Mesothelial cell of epicardium (in vitro differentiated cells): ENCODE measurements around the gene PLXNA2. TPM values are rescaled to one million over a fixed set of nuclear protein-coding genes. Genes with fewer than 3 reads are reported as not detected.

Experiments
- DNase-seq, 2 experiments: peaks; one replicate each; pipeline ENCODE4 v3.0.0; 2021; ENCODE audit warnings: low spot score in 2 of 2; ENCODE audit not compliant: unreplicated experiment in 2 of 2
- H3K27ac Mint-ChIP-seq: 2 replicates; pipeline ENCODE4 v1.8.0; 2021; ENCODE audit warnings: mixed read lengths
- H3K27me3 Mint-ChIP-seq: 2 replicates; pipeline ENCODE4 v1.8.0; 2021; ENCODE audit warnings: low read depth, mixed read lengths
- H3K36me3 Mint-ChIP-seq: 2 replicates; pipeline ENCODE4 v1.8.0; 2021; ENCODE audit warnings: mixed read lengths
- H3K4me1 Mint-ChIP-seq: 2 replicates; pipeline ENCODE4 v1.8.0; 2021; ENCODE audit warnings: mixed read lengths
- H3K4me3 Mint-ChIP-seq: 2 replicates; pipeline ENCODE4 v1.8.0; 2021; ENCODE audit warnings: mild to moderate bottlenecking, moderate library complexity, mixed read lengths
- H3K9me3 Mint-ChIP-seq: 2 replicates; pipeline ENCODE4 v1.8.0; 2021; ENCODE audit warnings: mixed read lengths
- CTCF ChIP-seq: fragments of 200-600 bp; sonication (generic); IDR thresholded peaks from one replicate; pipeline ENCODE4 v1.5.0; 2021; ENCODE audit warnings: antibody characterized with exemption; ENCODE audit not compliant: unreplicated experiment
- total RNA-seq: library from RNA; stranded (reverse); gene quantifications from 3 replicates; pipeline ENCODE4 v1.2.1, GENCODE V29; 2021

PLXNA2 gene
- total RNA-seq, 1 donor from 2014 or later = 14.7 TPM

- peaks cover 2% of the 10 kb centered on the region for H3K27me3 Mint-ChIP-seq
- no peaks in the 10 kb centered on the region for H3K36me3 Mint-ChIP-seq
- DNase-seq = no peak
- H3K4me1 Mint-ChIP-seq = peaks cover 62% of the 10 kb centered on the region
- no peak overlapping the region for H3K4me3 Mint-ChIP-seq
- H3K27ac Mint-ChIP-seq = peak overlapping the region; percentile 57
- no peak for TF ChIP-seq CTCF
- no peaks in the 10 kb centered on the region for H3K9me3 Mint-ChIP-seq
These were observed 64.2 kb downstream of the PLXNA2 start for GRCh38 chr1:208179961-208180409.

DNA sequence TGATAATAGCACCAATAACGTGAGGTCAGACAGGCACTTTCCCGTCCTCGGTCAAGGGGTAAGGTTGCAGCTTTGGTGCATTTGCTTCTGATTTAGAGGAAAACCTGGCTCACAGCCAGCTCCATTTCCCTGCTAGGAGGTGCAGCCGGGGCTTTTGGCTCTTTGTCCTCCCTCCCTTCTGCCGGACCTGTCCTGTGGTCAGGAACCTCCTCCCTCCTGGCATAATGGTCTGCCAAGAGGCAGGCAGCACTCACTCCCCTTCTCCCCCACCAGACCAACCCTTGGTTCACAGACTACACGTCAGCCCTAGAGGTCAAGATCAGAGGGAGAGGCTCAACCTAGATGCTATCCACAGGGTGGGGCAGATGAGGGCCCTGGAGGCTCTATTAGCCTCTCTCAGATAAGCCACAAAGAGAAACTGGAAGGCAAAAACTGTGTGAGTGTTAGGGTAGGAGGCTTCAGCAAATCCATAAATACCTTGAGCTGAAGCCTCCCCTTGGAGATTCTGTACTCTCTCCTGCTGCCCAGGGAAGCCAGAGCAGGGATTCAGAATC lies 64.8 kb downstream of the PLXNA2 start:
- H3K27ac Mint-ChIP-seq = peak overlapping the region; percentile 53
- DNase-seq = no peak
- H3K9me3 Mint-ChIP-seq = no peaks in the 10 kb centered on the region
- H3K27me3 Mint-ChIP-seq = peaks cover 2% of the 10 kb centered on the region
- H3K4me1 Mint-ChIP-seq = peaks cover 56% of the 10 kb centered on the region
- no peak for TF ChIP-seq CTCF
- no peaks in the 10 kb centered on the region for H3K36me3 Mint-ChIP-seq
- H3K4me3 Mint-ChIP-seq = no peak overlapping the region

DNA sequence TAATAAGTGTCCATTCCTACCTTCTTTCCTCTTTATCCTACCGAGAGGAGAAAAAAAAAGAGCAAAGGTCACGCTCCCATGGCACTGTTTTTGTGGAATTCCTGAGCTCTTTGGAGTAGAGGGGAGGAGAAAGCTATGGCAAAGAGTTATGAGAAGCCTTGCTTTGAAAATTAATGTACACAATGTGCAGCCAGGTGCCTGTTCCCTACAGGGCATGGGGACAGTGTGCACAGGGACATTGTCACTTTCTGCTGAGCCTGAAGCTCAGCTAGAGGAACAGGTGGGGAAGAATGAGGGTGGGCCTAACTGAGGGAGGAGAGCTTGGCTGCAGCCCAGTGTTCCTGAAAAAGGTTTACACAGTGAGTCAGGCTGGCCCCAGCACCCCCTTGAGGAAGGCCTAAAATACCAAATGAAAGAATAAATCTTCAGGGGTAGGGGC lies 66.1 kb downstream of the PLXNA2 start:
- Mint-ChIP-seq H3K36me3 (no peaks in the 10 kb centered on the region), H3K4me3 (no peak overlapping the region), H3K27me3 (peaks cover 4% of the 10 kb centered on the region), H3K4me1 (peaks cover 52% of the 10 kb centered on the region), H3K27ac (no peak overlapping the region), H3K9me3 (no peaks in the 10 kb centered on the region)
- DNase-seq = no peak
- no peak for TF ChIP-seq CTCF

- DNase-seq = no peak
- Mint-ChIP-seq H3K4me3 (no peak overlapping the region), H3K27ac (no peak overlapping the region), H3K9me3 (no peaks in the 10 kb centered on the region), H3K36me3 (no peaks in the 10 kb centered on the region), H3K27me3 (peaks cover 4% of the 10 kb centered on the region), H3K4me1 (peaks cover 48% of the 10 kb centered on the region)
- TF ChIP-seq CTCF = no peak
These were observed 66.5 kb downstream of the PLXNA2 start for GRCh38 chr1:208177656-208178055.

GRCh38 chr1:208176649-208177048 lies 67.5 kb downstream of the PLXNA2 start:
- Mint-ChIP-seq H3K36me3 (no peaks in the 10 kb centered on the region), H3K27ac (no peak overlapping the region), H3K4me1 (peaks cover 43% of the 10 kb centered on the region), H3K4me3 (no peak overlapping the region), H3K27me3 (peaks cover 4% of the 10 kb centered on the region), H3K9me3 (no peaks in the 10 kb centered on the region)
- TF ChIP-seq CTCF = no peak
- no peak for DNase-seq

DNA sequence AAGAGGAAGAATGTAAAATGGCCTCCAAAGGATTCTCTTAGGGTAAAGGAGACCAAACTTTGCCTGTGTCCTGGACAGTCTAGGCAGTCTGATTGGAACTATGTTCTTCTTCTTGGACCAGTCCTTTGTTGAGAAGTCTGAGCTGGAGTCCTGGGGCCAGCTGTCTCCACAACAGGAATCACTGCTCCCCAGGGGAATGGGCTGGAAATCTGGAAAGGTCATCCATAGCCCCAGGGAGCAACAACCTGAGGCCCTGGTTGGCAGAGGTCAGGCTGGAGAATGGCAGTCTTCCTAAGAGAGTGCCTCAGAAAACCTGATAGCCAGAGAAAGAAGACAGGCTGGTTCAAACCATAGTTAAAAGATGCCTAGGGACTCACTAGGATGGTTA lies 68.7 kb downstream of the PLXNA2 start:
- H3K4me1 Mint-ChIP-seq = peaks cover 33% of the 10 kb centered on the region
- no peaks in the 10 kb centered on the region for H3K9me3 Mint-ChIP-seq

More for the DNA sequence above, 68.7 kb downstream of the PLXNA2 start:
- Mint-ChIP-seq H3K27me3 (peaks cover 4% of the 10 kb centered on the region), H3K4me3 (no peak overlapping the region), H3K36me3 (no peaks in the 10 kb centered on the region), H3K27ac (no peak overlapping the region)
- DNase-seq = no peak
- no peak for TF ChIP-seq CTCF
